GM11168 (cell line): ENCODE results near the gene MEIS1.

ENCODE experiments used
- in situ Hi-C: fragments of 300-500 bp; cut with MboI; formaldehyde crosslinking; loops from one replicate; pipeline ENCODE4 v1.12.0; 2022; ENCODE audit warnings: low sequenced_read_pairs; ENCODE audit not compliant: unreplicated experiment

Gene MEIS1

GRCh38 chr2:66574701-66575624, 140.0 kb downstream of the MEIS1 start:
- in situ Hi-C loops = loop anchor here (25.0 kb wide), 1 partner anchor 138 kb away; the partner anchor contains the start of gene MEIS1

GRCh38 chr2:66575625-66576310, 140.8 kb downstream of the MEIS1 start:
- in situ Hi-C loops = loop anchor here (25.0 kb wide), 1 partner anchor 138 kb away; the partner anchor contains the start of gene MEIS1

DNA sequence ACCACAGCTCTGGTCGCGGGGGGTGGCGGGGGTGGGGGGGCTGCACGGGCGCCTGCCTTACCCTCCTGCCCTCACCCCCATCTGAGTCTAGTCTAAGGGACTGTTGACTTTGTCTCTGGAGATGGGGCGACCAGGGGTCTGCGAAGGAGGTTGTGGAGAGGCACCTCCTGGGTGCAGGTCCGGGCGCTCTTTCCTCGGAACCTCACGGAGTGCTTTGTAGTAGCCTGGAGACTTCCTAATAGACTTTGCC, 141.3 kb downstream of the MEIS1 start:
- in situ Hi-C loops = loop anchor here (25.0 kb wide), 1 partner anchor 139 kb away; the partner anchor contains the start of gene MEIS1

- in situ Hi-C loops = loop anchor here (25.0 kb wide), 1 partner anchor 139 kb away; the partner anchor contains the start of gene MEIS1
Measured at GRCh38 chr2:66576561-66577320, 141.8 kb downstream of the MEIS1 start.

GRCh38 chr2:66577321-66578053, 142.6 kb downstream of the MEIS1 start:
- in situ Hi-C loops = loop anchor here (25.0 kb wide), 1 partner anchor 140 kb away; the partner anchor contains the start of gene MEIS1

- in situ Hi-C loops = loop anchor here (25.0 kb wide), 1 partner anchor 141 kb away; the partner anchor contains the start of gene MEIS1
Measured at GRCh38 chr2:66578054-66578686, 143.2 kb downstream of the MEIS1 start.

- in situ Hi-C loops = loop anchor here (25.0 kb wide), 1 partner anchor 141 kb away; the partner anchor contains the start of gene MEIS1
Measured at GRCh38 chr2:66578687-66579106, 143.8 kb downstream of the MEIS1 start.

- in situ Hi-C loops = loop anchor here (25.0 kb wide), 1 partner anchor 142 kb away; the partner anchor contains the start of gene MEIS1
Measured at GRCh38 chr2:66579186-66580126, 144.5 kb downstream of the MEIS1 start.

GRCh38 chr2:66580166-66581049, 145.5 kb downstream of the MEIS1 start:
- in situ Hi-C loops = loop anchor here (25.0 kb wide), 1 partner anchor 143 kb away; the partner anchor contains the start of gene MEIS1

GRCh38 chr2:66581339-66582103, 146.6 kb downstream of the MEIS1 start:
- in situ Hi-C loops = loop anchor here (25.0 kb wide), 1 partner anchor 144 kb away; the partner anchor contains the start of gene MEIS1

- in situ Hi-C loops = loop anchor here (25.0 kb wide), 1 partner anchor 145 kb away; the partner anchor contains the start of gene MEIS1
Measured at GRCh38 chr2:66582104-66582986, 147.4 kb downstream of the MEIS1 start.

DNA sequence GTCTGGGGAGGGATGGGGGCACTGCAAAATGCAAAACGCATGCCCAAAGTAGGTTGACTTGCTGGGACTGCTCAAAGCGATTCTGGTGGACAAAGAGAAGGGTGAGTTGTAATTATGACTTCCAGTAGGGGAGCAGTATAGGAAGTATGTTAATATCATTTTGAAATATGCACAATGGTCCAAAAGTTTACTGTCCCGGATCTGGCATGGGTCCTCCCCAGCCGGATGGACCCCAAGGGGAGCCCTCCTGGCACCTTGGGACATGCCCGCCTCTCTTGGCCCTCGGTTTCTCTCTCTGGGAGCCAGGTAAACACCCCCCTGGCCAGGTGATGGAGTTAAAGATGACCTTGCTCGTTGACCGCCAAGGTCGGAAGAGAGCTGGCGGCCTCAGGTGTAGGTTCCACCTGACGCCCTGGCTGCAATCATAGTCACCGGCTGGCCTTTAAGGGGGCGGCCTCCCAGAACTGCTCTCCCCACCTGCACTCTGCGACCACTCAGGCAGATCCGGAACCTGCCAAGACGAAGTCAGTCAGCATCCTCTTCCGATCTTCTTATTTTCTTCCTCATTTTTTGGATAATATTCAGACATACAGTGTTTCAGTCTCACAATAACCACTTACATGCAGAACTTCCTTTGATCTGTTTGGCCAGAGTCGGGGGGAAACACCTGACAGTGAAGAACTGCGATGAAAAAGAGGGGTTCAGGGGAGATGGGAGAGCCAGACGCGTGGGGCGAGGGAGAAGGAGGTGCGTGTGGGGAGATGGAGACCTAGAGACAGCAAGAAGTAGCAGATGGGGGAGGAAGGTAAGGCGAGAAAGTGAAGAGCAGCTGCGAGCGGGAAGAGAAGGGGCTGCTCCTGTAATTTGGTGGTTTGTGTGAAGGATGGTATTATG, 148.3 kb downstream of the MEIS1 start:
- in situ Hi-C loops = loop anchor here (25.0 kb wide), 1 partner anchor 146 kb away; the partner anchor contains the start of gene MEIS1

DNA sequence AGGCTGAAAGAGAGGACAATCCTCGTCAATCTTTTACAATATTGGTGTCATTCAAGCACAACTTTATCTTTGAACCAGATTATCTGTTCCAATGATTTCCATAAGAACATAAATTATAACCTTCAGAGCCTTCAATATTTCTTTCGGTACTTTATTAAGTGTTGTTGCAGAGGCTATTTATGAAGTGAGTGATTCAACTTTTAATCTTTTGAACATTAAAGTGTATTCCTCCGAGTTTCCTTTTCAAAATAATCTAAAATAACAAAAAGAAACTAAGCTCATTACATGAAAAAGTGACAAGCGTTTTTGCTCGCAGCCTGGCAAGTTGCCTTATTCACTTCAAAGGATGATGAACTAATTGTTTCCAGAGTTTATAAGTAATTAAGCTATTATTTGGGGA, 149.0 kb downstream of the MEIS1 start:
- in situ Hi-C loops = loop anchor here (25.0 kb wide), 1 partner anchor 147 kb away; the partner anchor contains the start of gene MEIS1

GRCh38 chr2:66585587-66585986, 150.7 kb downstream of the MEIS1 start:
- in situ Hi-C loops = loop anchor here (25.0 kb wide), 1 partner anchor 148 kb away; the partner anchor contains the start of gene MEIS1
